GM12878 (cell line): Measurements from ENCODE around the gene PPARD. TPM values are rescaled to one million over a fixed set of nuclear protein-coding genes. Genes with fewer than 3 reads are reported as not detected.

Experiments used
- ATAC-seq: fragments of 200-7000 bp; cut with Tn5 transposase; 3 replicates; pipeline ENCODE4 v1.9.1; 2020; ENCODE audit warnings: mild to moderate bottlenecking, moderate library complexity
- BruUV-seq: library from RNA; stranded (reverse); fragments of 400-500 nt; replicated peaks from 2 replicates; lab custom pipeline; 2021; lab: Mats Ljungman, UMichigan
- CTCF ChIA-PET: fragments of 300-600 bp; sonication (Branson Sonifier 250); formaldehyde crosslinking; extraction: SDS; loops from one replicate; lab custom pipeline; 2021; ENCODE audit warnings: inconsistent platforms; lab: Yijun Ruan, JAX
- POLR2A ChIA-PET: fragments of 350-600 bp; formaldehyde crosslinking; extraction: SDS; loops from one replicate; lab custom pipeline; 2021; ENCODE audit warnings: inconsistent platforms; lab: Charles Lee
- RAD21 ChIA-PET: fragments of 300-600 bp; sonication (Branson Sonifier 250); formaldehyde crosslinking; loops from one replicate; lab custom pipeline; 2023; ENCODE audit warnings: antibody characterized with exemption; ENCODE audit not compliant: unreplicated experiment; lab: Charles Lee
- SMC1A ChIA-PET: fragments of 300-600 bp; sonication (Branson Sonifier 250); formaldehyde crosslinking; loops from one replicate; lab custom pipeline; 2023; ENCODE audit not compliant: unreplicated experiment, uncharacterized antibody; lab: Charles Lee
- DNase-seq: peaks from one replicate; pipeline ENCODE4 v3.0.0-alpha.2; 2011; ENCODE audit warnings: low read depth, low spot score
- FAIRE-seq: peaks from 3 replicates; lab custom pipeline; 2011; peaks lifted over from hg19 to GRCh38; lab: Jason Lieb, UNC
- H2AFZ ChIP-seq: 2 replicates; pipeline ENCODE4 v1.6.0; 2011; ENCODE audit warnings: low read depth, low read length, control low read depth; ENCODE audit not compliant: control insufficient read depth
- H3K27ac ChIP-seq: 2 replicates; pipeline ENCODE4 v1.5.1; 2011; ENCODE audit warnings: control low read depth; ENCODE audit not compliant: control insufficient read depth, insufficient read depth
- H3K27me3 ChIP-seq, 2 experiments: replicated peaks in 1 of 2; 2 replicates each; pipeline versions ENCODE4 v1.6.0 to v1.6.1; 2011; ENCODE audit warnings: low read length in 1 of 2; ENCODE audit not compliant: control insufficient read depth in 2 of 2, insufficient read depth in 2 of 2
- H3K36me3 ChIP-seq, 2 experiments: 2 replicates each; pipeline ENCODE4 v1.5.1; 2011; ENCODE audit warnings: low read length in 1 of 2; ENCODE audit not compliant: control insufficient read depth in 2 of 2, insufficient read depth in 2 of 2
- H3K4me1 ChIP-seq: 2 replicates; pipeline ENCODE4 v1.6.1; 2011; ENCODE audit warnings: mild to moderate bottlenecking, low read length, moderate library complexity, mixed read lengths; ENCODE audit not compliant: control insufficient read depth, insufficient read depth
- H3K4me2 ChIP-seq: 2 replicates; pipeline ENCODE4 v1.6.0; 2011; ENCODE audit warnings: control low read depth; ENCODE audit not compliant: control insufficient read depth, insufficient read depth
- H3K4me3 ChIP-seq: fragments of 200-600 bp; sonication (generic); 2 replicates; pipeline ENCODE4 v1.5.1; 2016
- H3K79me2 ChIP-seq: 2 replicates; pipeline ENCODE4 v1.6.0; 2011; ENCODE audit warnings: low read length; ENCODE audit not compliant: control insufficient read depth, insufficient read depth
- H3K9ac ChIP-seq: 2 replicates; pipeline ENCODE4 v1.8.0; 2011; ENCODE audit warnings: low read length, control low read depth, mixed read lengths; ENCODE audit not compliant: control insufficient read depth, insufficient read depth
- H3K9me3 ChIP-seq: replicated peaks from 3 replicates; pipeline ENCODE4 v1.5.1; 2011; ENCODE audit warnings: mild to moderate bottlenecking, low read length; ENCODE audit not compliant: control insufficient read depth, insufficient read depth
- H4K20me1 ChIP-seq: 2 replicates; pipeline ENCODE4 v1.6.0; 2011; ENCODE audit not compliant: control insufficient read depth, insufficient read depth
- BMI1 ChIP-seq: fragments of 450-650 bp; IDR thresholded peaks from 2 replicates; pipeline ENCODE4 v1.6.1; 2016; ENCODE audit warnings: mild to moderate bottlenecking, moderate library complexity, borderline replicate concordance
- CBFB ChIP-seq: IDR thresholded peaks from 2 replicates; pipeline ENCODE4 v1.6.1; 2016; ENCODE audit warnings: antibody characterized with exemption, low read depth
- CBX3 ChIP-seq: fragments of 200-600 bp; sonication (generic); IDR thresholded peaks from 2 replicates; pipeline ENCODE4 v1.6.1; 2016; ENCODE audit warnings: low read depth, borderline replicate concordance
- CREM ChIP-seq: IDR thresholded peaks from 2 replicates; pipeline ENCODE4 v1.6.1; 2014; ENCODE audit warnings: antibody characterized with exemption, low read depth
- FOXK2 ChIP-seq: fragments of 450-650 bp; IDR thresholded peaks from 2 replicates; pipeline ENCODE4 v1.6.1; 2017; ENCODE audit warnings: mild to moderate bottlenecking, moderate library complexity
- KDM1A ChIP-seq: fragments of 200-600 bp; sonication (generic); IDR thresholded peaks from 2 replicates; pipeline ENCODE4 v1.6.1; 2016; ENCODE audit warnings: borderline replicate concordance
- MTA3 ChIP-seq: IDR thresholded peaks from 2 replicates; pipeline ENCODE4 v1.6.1; 2012; ENCODE audit warnings: low read length, inconsistent platforms, borderline replicate concordance
- MYC ChIP-seq: IDR thresholded peaks from 2 replicates; pipeline ENCODE4 v1.6.1; 2011; ENCODE audit warnings: mild to moderate bottlenecking, low read length, moderate library complexity, inconsistent platforms; ENCODE audit not compliant: insufficient read depth, insufficient replicate concordance, insufficient read length, severe bottlenecking
- NRF1 ChIP-seq: conservative IDR thresholded peaks from 2 replicates; pipeline ENCODE4 v1.6.1; 2011; ENCODE audit warnings: mild to moderate bottlenecking, low read depth, low read length, improper control_type of control experiment
- PAX8 ChIP-seq: fragments of 450-650 bp; IDR thresholded peaks from 2 replicates; pipeline ENCODE4 v1.6.1; 2017; ENCODE audit warnings: mild to moderate bottlenecking, moderate library complexity
- RCOR1 ChIP-seq: conservative IDR thresholded peaks from 2 replicates; pipeline ENCODE4 v1.6.1; 2012; ENCODE audit warnings: low read depth, low read length, improper control_type of control experiment
- RFX5 ChIP-seq: IDR thresholded peaks from 2 replicates; pipeline ENCODE4 v1.6.1; 2011; ENCODE audit warnings: low read depth, low read length, improper control_type of control experiment
- SREBF2 ChIP-seq: IDR thresholded peaks from 2 replicates; pipeline ENCODE4 v1.6.1; 2012; ENCODE audit warnings: mild to moderate bottlenecking, low read length
- YBX1 ChIP-seq: fragments of 450-650 bp; IDR thresholded peaks from 2 replicates; pipeline ENCODE4 v1.6.1; 2016; ENCODE audit warnings: antibody characterized with exemption
- ZNF274 ChIP-seq: IDR thresholded peaks from one replicate; pipeline ENCODE4 v1.8.0; 2011; ENCODE audit not compliant: insufficient read length, insufficient read depth
- WGBS: methylation state at CpG from one replicate; pipeline ENCODE4 v1.1.6; 2016; ENCODE audit warnings: low lambda C conversion rate; ENCODE audit not compliant: insufficient replicate concordance, insufficient coverage; ENCODE audit errors: missing lambda C conversion rate; 5-methylcytosine and 5-hydroxymethylcytosine counted together
- in situ Hi-C: fragments of 300-500 bp; cut with MboI; formaldehyde crosslinking; loops from 9 replicates; pipeline ENCODE4 v1.14.3; 2018; ENCODE audit warnings: mixed read lengths
- intact Hi-C: fragments of 100-400 bp; cut with micrococcal nuclease; formaldehyde crosslinking; loops from one replicate; pipeline ENCODE4 v1.14.2; 2022; ENCODE audit not compliant: unreplicated experiment
- polyA plus RNA-seq, 11 experiments: library from polyadenylated mRNA; depleted of rRNA in 4 of 11; unstranded in 6 of 11; stranded (reverse) in 5 of 11; fragments of >200 nt; fragmentation: Nextera tagmentation in 4 of 11; fragmentation: Illumina TruSeq in 1 of 11; extraction: Ambion mirVana in 4 of 11; extraction: Trizol in 1 of 11; gene quantifications; 1 replicate in 1 of 11; 2 replicates in 10 of 11; pipeline versions ENCODE4 v1.2.1 to v1.2.3, GENCODE V29; 2011 to 2016; ENCODE audit warnings: inconsistent platforms in 2 of 11, missing spikeins in 2 of 11, low read depth in 1 of 11
- total RNA-seq, 4 experiments: library from RNA; depleted of rRNA in 3 of 4; stranded (reverse); fragments of >200 nt in 3 of 4; fragmentation: Illumina TruSeq in 1 of 4; extraction: Trizol in 1 of 4; gene quantifications; 2 replicates each; pipeline versions ENCODE4 v1.2.1 to v1.2.3, GENCODE V29; 2013 to 2021
- TF ChIP-seq, protein P1 (sequence below): IDR thresholded peaks from 2 replicates; pipeline ENCODE4 v1.6.1; 2012; ENCODE audit warnings: low read depth, low read length, improper control_type of control experiment
- TF ChIP-seq, protein P2 (sequence below): fragments of 150-350 bp; IDR thresholded peaks from 2 replicates; pipeline ENCODE4 v1.6.1; 2014; ENCODE audit warnings: mild to moderate bottlenecking, low read depth, low read length
- TF ChIP-seq, protein P3 (sequence below): IDR thresholded peaks from 2 replicates; pipeline ENCODE4 v1.6.1; 2011; ENCODE audit warnings: borderline replicate concordance, low read depth, mild to moderate bottlenecking, moderate library complexity, mixed read lengths, low read length; ENCODE audit not compliant: insufficient read depth; ENCODE audit errors: extremely low read length
- TF ChIP-seq, protein P4 (sequence below): IDR thresholded peaks from 2 replicates; pipeline ENCODE4 v1.6.1; 2012; ENCODE audit warnings: low read depth, low read length, improper control_type of control experiment

Gene PPARD
- total and polyA plus RNA-seq, 10 of the 15 experiments (the other 5 are each of a cell fraction or from before 2014, with no cell fraction given), result 0.05 to 12.6 (median 6.7) TPM

DNA sequence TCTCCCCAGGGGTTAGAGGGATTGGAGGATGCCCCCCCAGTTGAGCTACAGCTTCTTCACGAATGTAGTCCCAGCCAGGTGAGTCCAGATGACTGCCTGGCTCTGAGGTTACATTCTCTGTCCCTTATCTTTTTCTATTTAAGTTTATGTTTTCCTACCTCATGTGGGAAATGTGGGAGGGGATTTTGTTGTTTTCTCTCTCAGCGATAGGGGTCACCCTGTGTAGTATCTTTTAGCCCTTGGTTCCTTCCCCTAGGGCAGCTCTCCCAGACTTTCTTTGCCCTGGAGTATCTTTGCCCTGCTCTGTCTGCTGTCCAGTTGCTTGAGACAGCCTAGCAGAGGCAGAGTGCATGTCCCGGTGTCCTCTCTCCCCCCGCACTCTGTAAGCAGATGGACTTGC is 115.5 kb downstream of the PPARD start:
- peaks cover 7% of the 10 kb centered on the region for H3K4me1 ChIP-seq
- WGBS, result 91% methylated on average over 4 of the region's 4 CpGs
- ChIA-PET POLR2A (no interaction called here), CTCF (interaction anchor here (0.9 to 1.6 kb wide), 5 partner anchors 8 to 113 kb away, joined by 3 to 6 read pairs (median 3); no protein-coding TSS in a partner anchor), SMC1A (interaction anchor here (1.2 to 1.5 kb wide), 3 partner anchors 10 to 14 kb away, joined by 3 to 4 read pairs (median 3); partner anchors contain the start of gene RPL10A), RAD21 (interaction anchor here (0.6 to 1.5 kb wide), 5 partner anchors 8 to 155 kb away, joined by 3 to 4 read pairs (median 3); partner anchors contain the start of gene PPARD)
- ATAC-seq (no peak), FAIRE-seq (no peak), DNase-seq (no peak)
- no peak overlapping the region for H3K27ac ChIP-seq
- intact Hi-C loops (no loop called here), in situ Hi-C loops (no loop called here)
- no TSS peak for BruUV-seq
- H3K4me3 ChIP-seq, result no peak overlapping the region
- H3K9ac ChIP-seq, result no peak overlapping the region
- no peaks in the 10 kb centered on the region for H3K9me3 ChIP-seq
- no peaks in the 10 kb centered on the region for H3K27me3 ChIP-seq
- no peaks in the 10 kb centered on the region for H4K20me1 ChIP-seq
- H3K79me2 ChIP-seq, result peaks cover 1% of the 10 kb centered on the region; the same call in 1 of the 2 replicates
- H3K36me3 ChIP-seq, result peaks cover 2 to 10% of the 10 kb centered on the region in 2 experiments; a peak in 3 of 4 replicates
- H3K4me2 ChIP-seq, result no peak overlapping the region
- H2AFZ ChIP-seq, result no peak overlapping the region
- TF ChIP-seq MYC, result no peak
- TF ChIP-seq, protein P1, sequence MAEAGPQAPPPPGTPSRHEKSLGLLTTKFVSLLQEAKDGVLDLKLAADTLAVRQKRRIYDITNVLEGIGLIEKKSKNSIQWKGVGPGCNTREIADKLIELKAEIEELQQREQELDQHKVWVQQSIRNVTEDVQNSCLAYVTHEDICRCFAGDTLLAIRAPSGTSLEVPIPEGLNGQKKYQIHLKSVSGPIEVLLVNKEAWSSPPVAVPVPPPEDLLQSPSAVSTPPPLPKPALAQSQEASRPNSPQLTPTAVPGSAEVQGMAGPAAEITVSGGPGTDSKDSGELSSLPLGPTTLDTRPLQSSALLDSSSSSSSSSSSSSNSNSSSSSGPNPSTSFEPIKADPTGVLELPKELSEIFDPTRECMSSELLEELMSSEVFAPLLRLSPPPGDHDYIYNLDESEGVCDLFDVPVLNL, result no peak
- TF ChIP-seq, protein P2, sequence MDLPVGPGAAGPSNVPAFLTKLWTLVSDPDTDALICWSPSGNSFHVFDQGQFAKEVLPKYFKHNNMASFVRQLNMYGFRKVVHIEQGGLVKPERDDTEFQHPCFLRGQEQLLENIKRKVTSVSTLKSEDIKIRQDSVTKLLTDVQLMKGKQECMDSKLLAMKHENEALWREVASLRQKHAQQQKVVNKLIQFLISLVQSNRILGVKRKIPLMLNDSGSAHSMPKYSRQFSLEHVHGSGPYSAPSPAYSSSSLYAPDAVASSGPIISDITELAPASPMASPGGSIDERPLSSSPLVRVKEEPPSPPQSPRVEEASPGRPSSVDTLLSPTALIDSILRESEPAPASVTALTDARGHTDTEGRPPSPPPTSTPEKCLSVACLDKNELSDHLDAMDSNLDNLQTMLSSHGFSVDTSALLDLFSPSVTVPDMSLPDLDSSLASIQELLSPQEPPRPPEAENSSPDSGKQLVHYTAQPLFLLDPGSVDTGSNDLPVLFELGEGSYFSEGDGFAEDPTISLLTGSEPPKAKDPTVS, result no peak
- TF ChIP-seq NRF1, result no peak
- TF ChIP-seq CREM, result no peak
- no peak for TF ChIP-seq ZNF274
- TF ChIP-seq MTA3, result no peak
- no peak for TF ChIP-seq YBX1
- TF ChIP-seq FOXK2, result no peak
- TF ChIP-seq, protein P3, sequence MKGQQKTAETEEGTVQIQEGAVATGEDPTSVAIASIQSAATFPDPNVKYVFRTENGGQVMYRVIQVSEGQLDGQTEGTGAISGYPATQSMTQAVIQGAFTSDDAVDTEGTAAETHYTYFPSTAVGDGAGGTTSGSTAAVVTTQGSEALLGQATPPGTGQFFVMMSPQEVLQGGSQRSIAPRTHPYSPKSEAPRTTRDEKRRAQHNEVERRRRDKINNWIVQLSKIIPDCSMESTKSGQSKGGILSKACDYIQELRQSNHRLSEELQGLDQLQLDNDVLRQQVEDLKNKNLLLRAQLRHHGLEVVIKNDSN, result no peak
- TF ChIP-seq CBX3, result no peak
- TF ChIP-seq, protein P4, sequence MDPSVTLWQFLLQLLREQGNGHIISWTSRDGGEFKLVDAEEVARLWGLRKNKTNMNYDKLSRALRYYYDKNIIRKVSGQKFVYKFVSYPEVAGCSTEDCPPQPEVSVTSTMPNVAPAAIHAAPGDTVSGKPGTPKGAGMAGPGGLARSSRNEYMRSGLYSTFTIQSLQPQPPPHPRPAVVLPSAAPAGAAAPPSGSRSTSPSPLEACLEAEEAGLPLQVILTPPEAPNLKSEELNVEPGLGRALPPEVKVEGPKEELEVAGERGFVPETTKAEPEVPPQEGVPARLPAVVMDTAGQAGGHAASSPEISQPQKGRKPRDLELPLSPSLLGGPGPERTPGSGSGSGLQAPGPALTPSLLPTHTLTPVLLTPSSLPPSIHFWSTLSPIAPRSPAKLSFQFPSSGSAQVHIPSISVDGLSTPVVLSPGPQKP, result no peak
- no peak for TF ChIP-seq CBFB
- no peak for TF ChIP-seq SREBF2
- no peak for TF ChIP-seq BMI1
- TF ChIP-seq RFX5, result no peak
- no peak for TF ChIP-seq PAX8
- TF ChIP-seq RCOR1, result no peak
- no peak for TF ChIP-seq KDM1A
